ENCODE measurements around the gene POU2F2. TPM values are rescaled to one million over a fixed set of nuclear protein-coding genes. Genes with fewer than 3 reads are reported as not detected.

POU2F2 gene
- polyA plus RNA-seq, 2 of the 4 experiments (the other 2 are of a cell fraction) = 0.16 to 0.28 TPM

- TF ChIP-seq, protein P1, sequence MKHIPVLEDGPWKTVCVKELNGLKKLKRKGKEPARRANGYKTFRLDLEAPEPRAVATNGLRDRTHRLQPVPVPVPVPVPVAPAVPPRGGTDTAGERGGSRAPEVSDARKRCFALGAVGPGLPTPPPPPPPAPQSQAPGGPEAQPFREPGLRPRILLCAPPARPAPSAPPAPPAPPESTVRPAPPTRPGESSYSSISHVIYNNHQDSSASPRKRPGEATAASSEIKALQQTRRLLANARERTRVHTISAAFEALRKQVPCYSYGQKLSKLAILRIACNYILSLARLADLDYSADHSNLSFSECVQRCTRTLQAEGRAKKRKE (CRISPR knock-in tag; IDR thresholded peaks at IDR 0.05; ENCODE audit: low read depth) = no peak
Observed at GRCh38 chr19:42097461-42097860, 34.8 kb downstream of the POU2F2 start (continued).

- Histone ChIP-seq H3K4me2 (no peak overlapping the region), H3K9me3 (no peaks in the 10 kb centered on the region), H3K4me1 (peaks cover 10% of the 10 kb centered on the region), H3K4me3 (no peak overlapping the region), H3K27ac (no peak overlapping the region)
- DNase-seq (ENCODE audit: low read depth in 1 of 2, low spot score in 1 of 2) (no peak), FAIRE-seq (peak; percentile 98), ATAC-seq (0 out of 6 replicates have a peak, but pooled peaks of 1 of the 2 experiments have one; percentile 3)
- TF ChIP-seq GATA3 (IDR thresholded peaks at IDR 0.05; ENCODE audit: borderline replicate concordance) = no peak
- TF ChIP-seq NPAS2 (CRISPR knock-in tag; IDR thresholded peaks at IDR 0.05; ENCODE audit: borderline replicate concordance) = no peak
- TF ChIP-seq RFX5 (IDR thresholded peaks at IDR 0.05) = no peak
- TF ChIP-seq FOSB (CRISPR knock-in tag; IDR thresholded peaks at IDR 0.05) = no peak
- TF ChIP-seq, protein P2, sequence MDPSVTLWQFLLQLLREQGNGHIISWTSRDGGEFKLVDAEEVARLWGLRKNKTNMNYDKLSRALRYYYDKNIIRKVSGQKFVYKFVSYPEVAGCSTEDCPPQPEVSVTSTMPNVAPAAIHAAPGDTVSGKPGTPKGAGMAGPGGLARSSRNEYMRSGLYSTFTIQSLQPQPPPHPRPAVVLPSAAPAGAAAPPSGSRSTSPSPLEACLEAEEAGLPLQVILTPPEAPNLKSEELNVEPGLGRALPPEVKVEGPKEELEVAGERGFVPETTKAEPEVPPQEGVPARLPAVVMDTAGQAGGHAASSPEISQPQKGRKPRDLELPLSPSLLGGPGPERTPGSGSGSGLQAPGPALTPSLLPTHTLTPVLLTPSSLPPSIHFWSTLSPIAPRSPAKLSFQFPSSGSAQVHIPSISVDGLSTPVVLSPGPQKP (IDR thresholded peaks at IDR 0.05; ENCODE audit: low read depth, low read length) = no peak
- TF ChIP-seq ZSCAN20 (CRISPR knock-in tag; IDR thresholded peaks at IDR 0.05) = no peak
- TF ChIP-seq, protein P3, sequence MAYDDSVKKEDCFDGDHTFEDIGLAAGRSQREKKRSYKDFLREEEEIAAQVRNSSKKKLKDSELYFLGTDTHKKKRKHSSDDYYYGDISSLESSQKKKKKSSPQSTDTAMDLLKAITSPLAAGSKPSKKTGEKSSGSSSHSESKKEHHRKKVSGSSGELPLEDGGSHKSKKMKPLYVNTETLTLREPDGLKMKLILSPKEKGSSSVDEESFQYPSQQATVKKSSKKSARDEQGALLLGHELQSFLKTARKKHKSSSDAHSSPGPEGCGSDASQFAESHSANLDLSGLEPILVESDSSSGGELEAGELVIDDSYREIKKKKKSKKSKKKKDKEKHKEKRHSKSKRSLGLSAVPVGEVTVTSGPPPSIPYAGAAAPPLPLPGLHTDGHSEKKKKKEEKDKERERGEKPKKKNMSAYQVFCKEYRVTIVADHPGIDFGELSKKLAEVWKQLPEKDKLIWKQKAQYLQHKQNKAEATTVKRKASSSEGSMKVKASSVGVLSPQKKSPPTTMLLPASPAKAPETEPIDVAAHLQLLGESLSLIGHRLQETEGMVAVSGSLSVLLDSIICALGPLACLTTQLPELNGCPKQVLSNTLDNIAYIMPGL (CRISPR knock-in tag; IDR thresholded peaks at IDR 0.05; ENCODE audit: borderline replicate concordance) = no peak
- no peak for TF ChIP-seq SMC3 (IDR thresholded peaks at IDR 0.05)
- no peak for TF ChIP-seq HDAC2 (IDR thresholded peaks at IDR 0.05)
- TF ChIP-seq CHD2 (IDR thresholded peaks at IDR 0.05; ENCODE audit: low read length, partially characterized antibody) = no peak
- TF ChIP-seq MAFK (IDR thresholded peaks at IDR 0.05; ENCODE audit: partially characterized antibody) = no peak
- TF ChIP-seq RARB (CRISPR knock-in tag; IDR thresholded peaks at IDR 0.05) = no peak
- no peak for TF ChIP-seq PBX3 (IDR thresholded peaks at IDR 0.05)
- no peak for TF ChIP-seq FOXS1 (CRISPR knock-in tag; IDR thresholded peaks at IDR 0.05)
- ChIA-PET CTCF (interaction anchor here (0.9 to 19.3 kb wide), 10 partner anchors 12 to 140 kb away, joined by 3 to 386 read pairs (median 4); partner anchors contain the start of gene POU2F2), POLR2A (interaction anchor here (1.1 kb wide), 1 partner anchor 18 kb away, joined by 4 read pairs; no protein-coding TSS in a partner anchor)
- 84% methylated on average over 15 of the region's 15 CpGs for WGBS (ENCODE audit: missing lambda C conversion rate)
Observed at GRCh38 chr19:42096255-42096837, 35.9 kb downstream of the POU2F2 start.

- ATAC-seq (0 out of 6 replicates have a peak, but pooled peaks of 1 of the 2 experiments have one; percentile 6), FAIRE-seq (no peak), DNase-seq (ENCODE audit: low read depth in 1 of 2, low spot score in 1 of 2) (no peak)
- ChIA-PET POLR2A (no interaction called here), CTCF (interaction anchor here (0.9 to 19.3 kb wide), 8 partner anchors 12 to 109 kb away, joined by 3 to 386 read pairs (median 6); partner anchors contain the start of gene POU2F2)
- no peak overlapping the region for H3K27ac ChIP-seq
- 52% methylated on average over 23 of the region's 28 CpGs for WGBS (ENCODE audit: missing lambda C conversion rate)
- peaks cover 10% of the 10 kb centered on the region for H3K4me1 ChIP-seq
- TF ChIP-seq POLR2AphosphoS2 (conservative IDR thresholded peaks at IDR 0.05; ENCODE audit: low read length) = no peak
- TF ChIP-seq, protein P1 (CRISPR knock-in tag; IDR thresholded peaks at IDR 0.05; ENCODE audit: low read depth) = no peak
- no peak for TF ChIP-seq E2F6 (IDR thresholded peaks at IDR 0.05; ENCODE audit: borderline replicate concordance, low read depth)
- TF ChIP-seq NPAS2 (CRISPR knock-in tag; IDR thresholded peaks at IDR 0.05; ENCODE audit: borderline replicate concordance) = no peak
- TF ChIP-seq TP53 (CRISPR knock-in tag; IDR thresholded peaks at IDR 0.05) = no peak
- TF ChIP-seq FOXS1 (CRISPR knock-in tag; IDR thresholded peaks at IDR 0.05) = no peak
- TF ChIP-seq ZFP36 (IDR thresholded peaks at IDR 0.05; ENCODE audit: borderline replicate concordance, partially characterized antibody) = no peak
- TF ChIP-seq, protein P4, sequence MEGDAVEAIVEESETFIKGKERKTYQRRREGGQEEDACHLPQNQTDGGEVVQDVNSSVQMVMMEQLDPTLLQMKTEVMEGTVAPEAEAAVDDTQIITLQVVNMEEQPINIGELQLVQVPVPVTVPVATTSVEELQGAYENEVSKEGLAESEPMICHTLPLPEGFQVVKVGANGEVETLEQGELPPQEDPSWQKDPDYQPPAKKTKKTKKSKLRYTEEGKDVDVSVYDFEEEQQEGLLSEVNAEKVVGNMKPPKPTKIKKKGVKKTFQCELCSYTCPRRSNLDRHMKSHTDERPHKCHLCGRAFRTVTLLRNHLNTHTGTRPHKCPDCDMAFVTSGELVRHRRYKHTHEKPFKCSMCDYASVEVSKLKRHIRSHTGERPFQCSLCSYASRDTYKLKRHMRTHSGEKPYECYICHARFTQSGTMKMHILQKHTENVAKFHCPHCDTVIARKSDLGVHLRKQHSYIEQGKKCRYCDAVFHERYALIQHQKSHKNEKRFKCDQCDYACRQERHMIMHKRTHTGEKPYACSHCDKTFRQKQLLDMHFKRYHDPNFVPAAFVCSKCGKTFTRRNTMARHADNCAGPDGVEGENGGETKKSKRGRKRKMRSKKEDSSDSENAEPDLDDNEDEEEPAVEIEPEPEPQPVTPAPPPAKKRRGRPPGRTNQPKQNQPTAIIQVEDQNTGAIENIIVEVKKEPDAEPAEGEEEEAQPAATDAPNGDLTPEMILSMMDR (IDR thresholded peaks at IDR 0.05) = no peak
- no peak for TF ChIP-seq EP300 (IDR thresholded peaks at IDR 0.05)
- TF ChIP-seq JUN (IDR thresholded peaks at IDR 0.05) = no peak
- TF ChIP-seq HOXB13 (CRISPR knock-in tag; IDR thresholded peaks at IDR 0.05; ENCODE audit: low read depth) = no peak
- TF ChIP-seq EHF (CRISPR knock-in tag; IDR thresholded peaks at IDR 0.05) = no peak
- no peaks in the 10 kb centered on the region for H3K9me3 ChIP-seq
- no peak overlapping the region for H3K4me3 ChIP-seq
- H3K4me2 ChIP-seq = no peak overlapping the region
Observed at GRCh38 chr19:42095814-42096230, 36.4 kb downstream of the POU2F2 start.
